Lung (tissue), 12 donors: ENCODE results near the gene NKPD1. TPM values are rescaled to one million over a fixed set of nuclear protein-coding genes. Genes with fewer than 3 reads are reported as not detected.

Source experiments
- ATAC-seq: fragments of 200-7000 bp; cut with Tn5 transposase; one replicate; pipeline ENCODE4 v1.9.1; 2020; ENCODE audit warnings: moderate number of reproducible peaks; ENCODE audit not compliant: insufficient read depth, low FRiP score
- DNase-seq, 3 donors: peaks; one replicate each; pipeline ENCODE4 v3.0.0-alpha.2; 2013 to 2017
- H3K27ac ChIP-seq, 2 donors: one replicate each; pipeline ENCODE4 v1.5.1; 2013; ENCODE audit warnings: mild to moderate bottlenecking in 2 of 2, moderate library complexity in 2 of 2, control low read depth in 1 of 2, inconsistent platforms in 1 of 2, low read depth in 1 of 2, low read length in 1 of 2
- H3K27me3 ChIP-seq, 3 donors: one replicate each; pipeline ENCODE4 v1.5.1; 2013; ENCODE audit warnings: low read length in 2 of 3; ENCODE audit not compliant: control insufficient read depth in 3 of 3, insufficient read depth in 3 of 3
- H3K36me3 ChIP-seq, 4 donors: one replicate each; pipeline ENCODE4 v1.5.1; 2013; ENCODE audit warnings: low read length in 4 of 4, mild to moderate bottlenecking in 1 of 4, moderate library complexity in 1 of 4; ENCODE audit not compliant: control insufficient read depth in 4 of 4, insufficient read depth in 4 of 4
- H3K4me1 ChIP-seq, 5 donors: one replicate each; pipeline ENCODE4 v1.5.1; 2013; ENCODE audit warnings: low read length in 5 of 5, mild to moderate bottlenecking in 2 of 5, moderate library complexity in 1 of 5; ENCODE audit not compliant: control insufficient read depth in 5 of 5, insufficient read depth in 5 of 5
- H3K4me3 ChIP-seq: one replicate; pipeline ENCODE4 v1.5.1; 2013; ENCODE audit warnings: mild to moderate bottlenecking, control low read depth, moderate library complexity
- H3K9ac ChIP-seq, 2 donors: one replicate each; pipeline ENCODE4 v1.5.1; 2013; ENCODE audit warnings: low read length in 2 of 2, control low read depth in 1 of 2; ENCODE audit not compliant: insufficient read depth in 1 of 2
- H3K9me3 ChIP-seq, 4 donors: one replicate each; pipeline ENCODE4 v1.5.1; 2013; ENCODE audit warnings: low read length in 3 of 4, mild to moderate bottlenecking in 1 of 4, moderate library complexity in 1 of 4; ENCODE audit not compliant: control insufficient read depth in 4 of 4, insufficient read depth in 3 of 4
- CTCF ChIP-seq: IDR thresholded peaks from 2 replicates; pipeline ENCODE4 v1.5.1; 2012; ENCODE audit warnings: mild to moderate bottlenecking; ENCODE audit errors: control extremely low read depth, extremely low read depth
- WGBS, 2 donors: extraction: QIAGEN DNeasy Blood & Tissue Kit; methylation state at CpG; one replicate each; pipeline ENCODE4 v1.1.7; 2013; 5-methylcytosine and 5-hydroxymethylcytosine counted together
- polyA plus RNA-seq, 2 donors: library from polyadenylated mRNA; stranded (reverse); fragments of 200-250 nt; gene quantifications; one replicate each; pipeline ENCODE4 v1.2.1, GENCODE V29; 2013
- total RNA-seq, 2 donors: library from RNA; depleted of rRNA in 1 of 2; stranded (reverse); fragments of >200 nt in 1 of 2; gene quantifications; one replicate each; pipeline ENCODE4 v1.2.1, GENCODE V29; 2014 to 2021
- donor health status: control.
- donor health status: control.
- donor health status: Bipolar disorder and iron deficiency.
- donor health status: healthy.
- donor health status: DM: yes; HTN: yes; CAD: no.

Gene NKPD1
- total and polyA plus RNA-seq, 4 donors, result 0.06 to 0.08 (median 0.07) TPM; not detected in 1

- no peaks in the 10 kb centered on the region for H3K9me3 ChIP-seq
- ATAC-seq, result no peak
- H3K9ac ChIP-seq, result no peak overlapping the region
- H3K4me3 ChIP-seq, result no peak overlapping the region
- peaks cover 0 to 1% (median 0%) of the 10 kb centered on the region in 4 donors for H3K36me3 ChIP-seq
- WGBS, 2 donors, result 25 to 49% methylated on average over 16 of the region's 16 CpGs
- peaks cover 0 to 34% (median 4%) of the 10 kb centered on the region in 5 donors for H3K4me1 ChIP-seq
- TF ChIP-seq CTCF, result no peak
- DNase-seq, result no peak
- H3K27ac ChIP-seq, result no peak overlapping the region
- H3K27me3 ChIP-seq, result no peaks in the 10 kb centered on the region
These were observed 43.6 kb downstream of the NKPD1 start for GRCh38 chr19:45117167-45117594.

- Histone ChIP-seq H3K4me3 (no peak overlapping the region), H3K4me1 (peaks cover 0 to 33% (median 4%) of the 10 kb centered on the region in 5 donors), H3K9me3 (no peaks in the 10 kb centered on the region), H3K27me3 (no peaks in the 10 kb centered on the region), H3K27ac (no peak overlapping the region), H3K9ac (no peak overlapping the region), H3K36me3 (peaks cover 0 to 2% (median 0%) of the 10 kb centered on the region in 4 donors)
- no peak for ATAC-seq
- no peak for DNase-seq
- TF ChIP-seq CTCF, result no peak
- WGBS, 2 donors, result 63 to 88% methylated on average over 21 of the region's 21 CpGs
These were observed 44.8 kb downstream of the NKPD1 start for GRCh38 chr19:45115809-45116615.

GRCh38 chr19:45114116-45114515, 46.7 kb downstream of the NKPD1 start:
- DNase-seq (no peak), ATAC-seq (no peak)
- TF ChIP-seq CTCF, result no peak
- 72% methylated on average over 4 of the region's 4 CpGs for WGBS, 2 donors
- H3K4me3 ChIP-seq, result no peak overlapping the region
- no peaks in the 10 kb centered on the region for H3K27me3 ChIP-seq
- peaks cover 0 to 31% (median 4%) of the 10 kb centered on the region in 5 donors for H3K4me1 ChIP-seq
- H3K9me3 ChIP-seq, result no peaks in the 10 kb centered on the region
- H3K9ac ChIP-seq, result no peak overlapping the region
- no peak overlapping the region for H3K27ac ChIP-seq
- H3K36me3 ChIP-seq, result peaks cover 0 to 4% (median 2%) of the 10 kb centered on the region in 4 donors
